ENCODE data around the gene WNK1. TPM values are rescaled to one million over a fixed set of nuclear protein-coding genes. Genes with fewer than 3 reads are reported as not detected.

WNK1 gene
- total RNA-seq, 1 donor from 2014 or later = 57.6 TPM

DNA sequence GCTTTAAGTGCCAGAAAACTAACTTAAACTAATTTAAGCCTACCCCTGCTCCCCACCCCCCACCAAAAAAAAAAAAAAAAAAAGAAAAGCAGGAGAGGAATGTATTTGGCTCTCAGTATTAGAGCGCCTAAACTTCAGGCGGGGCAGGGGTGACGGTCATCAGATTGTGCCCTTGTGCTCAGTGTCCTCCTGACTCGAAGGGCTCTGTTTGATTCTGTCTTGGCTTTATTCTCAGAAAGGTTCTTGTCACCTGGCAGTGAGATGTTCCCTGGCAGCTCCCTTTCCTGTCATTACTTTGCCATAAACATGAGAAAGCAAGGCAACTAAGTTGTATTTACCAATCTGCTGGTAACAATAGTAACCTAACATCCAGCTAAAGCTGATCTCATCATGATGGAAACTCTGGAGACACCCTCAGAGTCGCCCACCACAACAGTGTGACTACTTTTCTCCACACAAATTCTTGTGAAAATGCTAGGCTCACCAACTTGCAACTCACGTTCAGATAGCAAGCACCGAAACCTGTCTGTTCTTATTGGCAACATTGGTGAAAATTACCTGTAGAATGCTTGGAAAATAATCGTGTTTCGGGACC lies 39.0 kb upstream of the WNK1 start:
- DNase-seq (ENCODE audit: low read depth) = no peak
- no peak overlapping the region for H3K4me3 ChIP-seq (ENCODE audit: low read depth, low read length)
- H3K27me3 ChIP-seq (ENCODE audit: control insufficient read depth, insufficient read depth, low read length) = no peaks in the 10 kb centered on the region
- H3K36me3 ChIP-seq (ENCODE audit: control insufficient read depth, insufficient read depth, low read length) = no peaks in the 10 kb centered on the region
- TF ChIP-seq, protein P1, sequence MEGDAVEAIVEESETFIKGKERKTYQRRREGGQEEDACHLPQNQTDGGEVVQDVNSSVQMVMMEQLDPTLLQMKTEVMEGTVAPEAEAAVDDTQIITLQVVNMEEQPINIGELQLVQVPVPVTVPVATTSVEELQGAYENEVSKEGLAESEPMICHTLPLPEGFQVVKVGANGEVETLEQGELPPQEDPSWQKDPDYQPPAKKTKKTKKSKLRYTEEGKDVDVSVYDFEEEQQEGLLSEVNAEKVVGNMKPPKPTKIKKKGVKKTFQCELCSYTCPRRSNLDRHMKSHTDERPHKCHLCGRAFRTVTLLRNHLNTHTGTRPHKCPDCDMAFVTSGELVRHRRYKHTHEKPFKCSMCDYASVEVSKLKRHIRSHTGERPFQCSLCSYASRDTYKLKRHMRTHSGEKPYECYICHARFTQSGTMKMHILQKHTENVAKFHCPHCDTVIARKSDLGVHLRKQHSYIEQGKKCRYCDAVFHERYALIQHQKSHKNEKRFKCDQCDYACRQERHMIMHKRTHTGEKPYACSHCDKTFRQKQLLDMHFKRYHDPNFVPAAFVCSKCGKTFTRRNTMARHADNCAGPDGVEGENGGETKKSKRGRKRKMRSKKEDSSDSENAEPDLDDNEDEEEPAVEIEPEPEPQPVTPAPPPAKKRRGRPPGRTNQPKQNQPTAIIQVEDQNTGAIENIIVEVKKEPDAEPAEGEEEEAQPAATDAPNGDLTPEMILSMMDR (IDR thresholded peaks at IDR 0.05; ENCODE audit: insufficient read depth, low read length, poor library complexity, severe bottlenecking) = no peak

- Histone ChIP-seq H3K36me3 (ENCODE audit: control insufficient read depth, insufficient read depth, low read length) (no peaks in the 10 kb centered on the region), H3K4me3 (ENCODE audit: low read depth, low read length) (no peak overlapping the region), H3K27me3 (ENCODE audit: control insufficient read depth, insufficient read depth, low read length) (no peaks in the 10 kb centered on the region)
- TF ChIP-seq, protein P1 (IDR thresholded peaks at IDR 0.05; ENCODE audit: insufficient read depth, low read length, poor library complexity, severe bottlenecking) = no peak
- no peak for DNase-seq (ENCODE audit: low read depth)
These were observed 35.9 kb upstream of the WNK1 start for GRCh38 chr12:716506-716905.

GRCh38 chr12:718756-719102 lies 33.6 kb upstream of the WNK1 start:
- no peaks in the 10 kb centered on the region for H3K27me3 ChIP-seq (ENCODE audit: control insufficient read depth, insufficient read depth, low read length)
- no peak for DNase-seq (ENCODE audit: low read depth)
- no peak overlapping the region for H3K4me3 ChIP-seq (ENCODE audit: low read depth, low read length)
- no peaks in the 10 kb centered on the region for H3K36me3 ChIP-seq (ENCODE audit: control insufficient read depth, insufficient read depth, low read length)
- TF ChIP-seq, protein P1 (IDR thresholded peaks at IDR 0.05; ENCODE audit: insufficient read depth, low read length, poor library complexity, severe bottlenecking) = no peak

GRCh38 chr12:720231-720941 lies 32.0 kb upstream of the WNK1 start:
- Histone ChIP-seq H3K4me3 (ENCODE audit: low read depth, low read length) (no peak overlapping the region), H3K27me3 (ENCODE audit: control insufficient read depth, insufficient read depth, low read length) (no peaks in the 10 kb centered on the region), H3K36me3 (ENCODE audit: control insufficient read depth, insufficient read depth, low read length) (no peaks in the 10 kb centered on the region)
- DNase-seq (ENCODE audit: low read depth) = no peak
- TF ChIP-seq, protein P1 (IDR thresholded peaks at IDR 0.05; ENCODE audit: insufficient read depth, low read length, poor library complexity, severe bottlenecking) = no peak

GRCh38 chr12:724194-724855 lies 28.1 kb upstream of the WNK1 start:
- Histone ChIP-seq H3K4me3 (ENCODE audit: low read depth, low read length) (no peak overlapping the region), H3K36me3 (ENCODE audit: control insufficient read depth, insufficient read depth, low read length) (no peaks in the 10 kb centered on the region), H3K27me3 (ENCODE audit: control insufficient read depth, insufficient read depth, low read length) (no peaks in the 10 kb centered on the region)
- DNase-seq (ENCODE audit: low read depth) = no peak
- TF ChIP-seq, protein P1 (IDR thresholded peaks at IDR 0.05; ENCODE audit: insufficient read depth, low read length, poor library complexity, severe bottlenecking) = no peak

Data from kidney epithelial cell (primary cell).